Brain microvascular endothelial cell (primary cell): ENCODE measurements around the gene IGFBP7.
A peak's percentile ranks its signal among the peaks of the same experiment; 100 is the strongest.
"Not testable (repeated sequence)": the region's sequence is repeated elsewhere in the genome, so short reads cannot be mapped to it uniquely, and the experiment has no call there.

ENCODE experiments used
- DNase-seq: peaks from one replicate; pipeline ENCODE4 v3.0.0-alpha.2; 2020
- H3K27ac ChIP-seq: fragments of 250-450 bp; sonication (Bioruptor Pico); 2 replicates; pipeline ENCODE4 v1.5.1; 2020; ENCODE audit warnings: mild to moderate bottlenecking, moderate library complexity
- H3K27me3 ChIP-seq: fragments of 250-450 bp; sonication (Bioruptor Pico); replicated peaks from 2 replicates; pipeline ENCODE4 v1.5.1; 2020; ENCODE audit warnings: mild to moderate bottlenecking
- H3K36me3 ChIP-seq: fragments of 250-450 bp; sonication (Bioruptor Pico); replicated peaks from 2 replicates; pipeline ENCODE4 v1.5.1; 2020; ENCODE audit warnings: mild to moderate bottlenecking
- H3K4me3 ChIP-seq: 2 replicates; pipeline ENCODE4 v1.5.1; 2011; ENCODE audit warnings: low read depth, mild to moderate bottlenecking, control low read depth, low read length, moderate library complexity
- in situ Hi-C: cut with HindIII; loops from 2 replicates; pipeline ENCODE4 v1.10.0; 2017; ENCODE audit warnings: low sequenced_read_pairs, low pct_ligation_motif_present
- TF ChIP-seq, protein P1 (sequence below): IDR thresholded peaks from 2 replicates; pipeline ENCODE4 v1.5.1; 2011; ENCODE audit warnings: low read depth, mild to moderate bottlenecking, moderate library complexity, low read length, control low read depth, inconsistent platforms; ENCODE audit errors: missing control alignments

The IGFBP7 gene

GRCh38 chr4:57065730-57066482 lies 44.3 kb downstream of the IGFBP7 start:
- H3K27me3 ChIP-seq, result no peaks in the 10 kb centered on the region
- H3K27ac ChIP-seq, result peak overlapping the region; percentile 82
- TF ChIP-seq, protein P1, sequence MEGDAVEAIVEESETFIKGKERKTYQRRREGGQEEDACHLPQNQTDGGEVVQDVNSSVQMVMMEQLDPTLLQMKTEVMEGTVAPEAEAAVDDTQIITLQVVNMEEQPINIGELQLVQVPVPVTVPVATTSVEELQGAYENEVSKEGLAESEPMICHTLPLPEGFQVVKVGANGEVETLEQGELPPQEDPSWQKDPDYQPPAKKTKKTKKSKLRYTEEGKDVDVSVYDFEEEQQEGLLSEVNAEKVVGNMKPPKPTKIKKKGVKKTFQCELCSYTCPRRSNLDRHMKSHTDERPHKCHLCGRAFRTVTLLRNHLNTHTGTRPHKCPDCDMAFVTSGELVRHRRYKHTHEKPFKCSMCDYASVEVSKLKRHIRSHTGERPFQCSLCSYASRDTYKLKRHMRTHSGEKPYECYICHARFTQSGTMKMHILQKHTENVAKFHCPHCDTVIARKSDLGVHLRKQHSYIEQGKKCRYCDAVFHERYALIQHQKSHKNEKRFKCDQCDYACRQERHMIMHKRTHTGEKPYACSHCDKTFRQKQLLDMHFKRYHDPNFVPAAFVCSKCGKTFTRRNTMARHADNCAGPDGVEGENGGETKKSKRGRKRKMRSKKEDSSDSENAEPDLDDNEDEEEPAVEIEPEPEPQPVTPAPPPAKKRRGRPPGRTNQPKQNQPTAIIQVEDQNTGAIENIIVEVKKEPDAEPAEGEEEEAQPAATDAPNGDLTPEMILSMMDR, result peak; percentile 18
- DNase-seq, result no peak
- H3K4me3 ChIP-seq, result peak overlapping the region; percentile 12
- in situ Hi-C loops, result no loop called here
- peaks cover 35% of the 10 kb centered on the region for H3K36me3 ChIP-seq

DNA sequence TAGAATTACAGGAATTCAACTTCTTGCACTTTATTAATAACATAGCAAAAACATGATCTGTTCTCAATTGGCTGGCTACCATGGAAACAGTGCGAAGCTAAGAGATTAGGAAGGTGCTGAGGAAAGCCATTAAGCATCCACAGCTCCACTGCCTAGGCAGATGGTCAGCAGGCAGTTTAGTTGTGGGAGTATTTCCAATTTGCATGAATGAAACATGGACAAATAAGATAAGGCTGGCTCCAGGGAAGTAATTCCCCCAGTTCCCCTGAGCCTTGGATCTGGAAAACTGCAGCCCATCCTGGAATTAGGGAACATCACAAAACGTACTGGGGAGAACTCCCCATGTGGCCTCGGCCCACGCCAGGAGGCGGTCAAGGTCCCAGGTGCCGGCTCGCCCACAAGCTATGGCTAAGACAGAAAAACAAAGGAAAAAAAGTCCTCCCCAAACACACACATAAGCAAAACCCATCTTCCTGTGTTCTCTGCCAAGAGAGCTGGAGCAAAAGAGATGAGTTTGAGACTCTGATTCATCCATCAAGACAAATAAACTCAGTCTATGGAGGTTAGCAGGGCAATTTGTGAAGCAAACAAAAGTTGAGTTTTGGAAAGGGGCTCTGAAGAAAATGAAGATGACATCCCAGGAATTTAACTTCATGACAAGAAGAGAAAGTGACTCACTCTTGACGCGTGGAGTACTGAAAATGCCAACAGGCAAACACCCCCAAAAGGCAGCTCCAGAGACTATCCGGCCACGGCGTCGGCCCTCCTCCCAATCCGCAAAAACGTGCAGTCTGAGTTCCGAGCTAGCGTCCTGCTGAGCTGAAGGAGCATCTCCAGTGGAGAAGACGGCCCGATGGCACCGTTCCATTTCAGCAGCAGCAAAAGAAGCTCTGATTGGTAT lies 45.1 kb downstream of the IGFBP7 start:
- H3K27ac ChIP-seq, result peak overlapping the region; percentile 82
- in situ Hi-C loops, result no loop called here
- H3K27me3 ChIP-seq, result no peaks in the 10 kb centered on the region
- H3K4me3 ChIP-seq, result peak overlapping the region; percentile 12
- TF ChIP-seq, protein P1, result no peak
- H3K36me3 ChIP-seq, result peaks cover 42% of the 10 kb centered on the region
- DNase-seq, result peak; percentile 94

DNA sequence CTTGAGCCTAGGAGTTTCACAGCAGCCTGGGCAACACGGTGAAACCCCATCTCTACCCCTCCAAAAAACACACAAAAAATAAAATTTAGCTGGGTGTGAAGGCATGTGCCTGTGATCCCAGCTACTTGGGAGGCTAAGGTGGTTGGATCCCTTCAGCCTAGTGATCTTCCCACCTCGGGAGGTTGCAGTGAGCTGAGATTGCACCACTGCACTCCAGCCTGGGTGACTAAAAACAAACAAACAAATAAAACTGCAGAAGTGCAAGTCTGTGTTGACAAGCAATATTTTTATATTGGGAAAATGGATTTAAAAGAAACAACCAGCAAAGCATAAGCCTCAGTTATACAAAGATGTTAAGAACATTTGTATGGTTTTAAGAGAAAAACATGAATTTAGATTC lies 46.1 kb downstream of the IGFBP7 start:
- in situ Hi-C loops, result no loop called here
- peak overlapping the region; percentile 82 for H3K27ac ChIP-seq
- DNase-seq, result no peak
- H3K36me3 ChIP-seq, result peaks cover 38% of the 10 kb centered on the region
- TF ChIP-seq, protein P1, result no peak
- H3K27me3 ChIP-seq, result no peaks in the 10 kb centered on the region
- H3K4me3 ChIP-seq, result no peak overlapping the region

DNA sequence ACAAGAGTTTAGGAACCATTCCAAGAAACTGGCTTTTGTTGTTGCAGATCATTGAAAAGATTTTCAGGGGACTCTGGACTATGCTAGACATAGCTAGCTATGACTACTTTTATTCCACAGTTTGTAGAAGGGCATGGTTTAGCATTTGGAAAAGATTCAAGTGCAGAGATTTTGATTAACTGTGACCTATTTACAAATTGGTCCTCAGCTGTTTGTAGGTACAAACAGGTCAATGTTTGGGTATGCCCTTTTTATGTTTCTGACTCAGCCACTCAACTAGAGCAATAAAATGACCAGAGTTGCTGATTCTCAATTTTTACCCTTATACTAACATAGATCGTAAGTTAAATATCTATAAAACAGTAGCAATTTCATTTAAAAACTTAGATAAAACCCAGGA lies 46.7 kb downstream of the IGFBP7 start:
- Histone ChIP-seq H3K27ac (peak overlapping the region; percentile 82), H3K36me3 (peaks cover 37% of the 10 kb centered on the region), H3K27me3 (no peaks in the 10 kb centered on the region), H3K4me3 (no peak overlapping the region)
- TF ChIP-seq, protein P1, result no peak
- DNase-seq, result no peak
- in situ Hi-C loops, result no loop called here

GRCh38 chr4:57061395-57061794 lies 48.8 kb downstream of the IGFBP7 start:
- H3K27ac ChIP-seq, result peak overlapping the region; percentile 82
- no peak overlapping the region for H3K4me3 ChIP-seq
- TF ChIP-seq, protein P1, result no peak
- H3K27me3 ChIP-seq, result no peaks in the 10 kb centered on the region
- peaks cover 42% of the 10 kb centered on the region for H3K36me3 ChIP-seq
- DNase-seq, result peak; percentile 79
- in situ Hi-C loops, result no loop called here

DNA sequence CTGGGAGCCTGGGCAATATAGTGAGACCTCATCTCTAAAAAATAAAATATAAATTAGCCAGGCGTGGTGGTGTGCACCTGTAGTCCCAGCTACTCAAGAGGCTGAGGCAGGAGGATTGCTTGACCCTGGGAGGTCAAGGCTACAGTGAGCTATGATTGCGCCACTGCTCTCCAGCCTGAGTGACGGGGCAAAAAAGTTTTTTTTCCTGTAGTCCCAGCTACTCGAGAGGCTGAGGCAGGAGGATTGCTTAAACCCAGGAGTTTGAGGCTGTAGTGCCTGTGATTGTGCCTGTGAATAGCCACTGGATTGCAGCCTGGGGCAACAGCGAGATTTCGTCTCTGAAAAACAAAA lies 49.5 kb downstream of the IGFBP7 start:
- DNase-seq, H3K4me3 ChIP-seq, in situ Hi-C loops, H3K27me3 ChIP-seq: not testable (repeated sequence)
- Histone ChIP-seq H3K36me3 (peaks cover 44% of the 10 kb centered on the region), H3K27ac (peak overlapping the region; percentile 82)
